Astrocyte of the cerebellum (primary cell): Measurements from ENCODE around the gene RAC2.

Experiments
- DNase-seq: peaks from one replicate; pipeline ENCODE4 v3.0.0-alpha.2; 2011; ENCODE audit warnings: low read depth
- H3K4me3 ChIP-seq: 2 replicates; pipeline ENCODE4 v1.5.1; 2011; ENCODE audit warnings: mild to moderate bottlenecking, low read depth, low read length, moderate library complexity
- CTCF ChIP-seq: IDR thresholded peaks from 2 replicates; pipeline ENCODE4 v1.5.1; 2012; ENCODE audit warnings: low read length, low read depth, moderate library complexity, mild to moderate bottlenecking; ENCODE audit errors: missing control alignments
- in situ Hi-C: cut with HindIII; loops from 2 replicates; pipeline ENCODE4 v1.10.0; 2017; ENCODE audit warnings: low sequenced_read_pairs

RAC2 gene

GRCh38 chr22:37213218-37213855, 30.7 kb downstream of the RAC2 start:
- TF ChIP-seq CTCF = no peak
- H3K4me3 ChIP-seq = no peak overlapping the region
- in situ Hi-C loops = no loop called here
- DNase-seq = no peak

DNA sequence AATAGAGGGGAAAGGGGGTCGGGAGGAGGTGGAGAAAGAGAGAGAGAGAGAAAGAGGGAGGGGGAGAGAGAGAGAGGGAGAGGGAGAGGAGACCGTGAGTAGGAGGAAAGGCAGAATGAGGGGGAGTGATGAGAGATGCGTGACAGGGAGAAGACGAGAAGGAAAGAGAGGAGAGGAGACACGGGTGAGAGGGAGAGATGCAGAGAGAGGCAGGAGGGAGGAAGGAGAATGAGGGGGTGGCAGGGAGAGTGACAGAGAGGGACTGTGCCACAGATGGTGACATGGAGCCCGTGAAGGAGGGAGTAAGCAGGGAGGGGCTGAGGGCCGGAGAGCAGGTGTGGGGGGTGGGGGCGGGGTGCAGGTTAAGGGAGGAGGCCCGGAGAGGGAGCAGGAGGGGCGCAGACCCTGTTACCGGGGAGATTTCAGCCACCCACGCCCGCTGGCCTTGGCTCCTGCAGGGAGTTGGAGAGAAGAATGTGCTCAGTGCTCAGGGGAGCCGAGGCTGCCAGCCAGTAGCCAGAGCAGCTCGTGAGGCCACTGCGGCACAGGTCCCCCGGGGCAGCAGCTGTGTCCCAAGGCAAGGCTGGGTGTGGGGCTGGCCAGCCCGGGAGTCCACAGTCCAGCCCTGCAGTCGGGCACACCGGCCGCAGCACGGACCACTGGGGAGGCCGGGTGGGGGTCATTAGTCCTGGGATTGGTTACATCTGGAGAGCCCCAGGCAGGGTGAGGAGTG, 31.7 kb downstream of the RAC2 start, which contains the start of gene SSTR3:
Gene SSTR3, minus strand, starts transcription at position 304 of the 733 bp plus-strand sequence. CDS start 4,674 bp downstream, outside the sequence.
- no peak for TF ChIP-seq CTCF
- in situ Hi-C loops = no loop called here
- no peak within 1 kb of the TSS for H3K4me3 ChIP-seq
- no peak for DNase-seq

DNA sequence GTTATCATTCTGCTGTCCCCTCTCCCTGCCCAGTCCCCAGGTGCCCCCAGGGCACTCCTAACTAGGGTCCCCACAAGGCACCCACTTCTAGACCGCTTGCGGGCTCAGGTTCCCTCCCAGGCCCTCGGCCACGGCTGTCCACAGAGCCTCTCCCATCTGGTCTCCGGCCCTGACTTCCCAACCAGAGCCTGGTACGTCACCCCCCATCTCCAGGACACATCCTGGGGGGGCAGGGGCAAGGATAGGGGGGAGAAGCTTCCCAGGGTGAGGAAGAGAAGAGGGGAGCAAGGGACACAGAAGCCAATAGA, 32.2 kb downstream of the RAC2 start:
- in situ Hi-C loops = no loop called here
- DNase-seq = no peak
- TF ChIP-seq CTCF = no peak
- H3K4me3 ChIP-seq = no peak overlapping the region

DNA sequence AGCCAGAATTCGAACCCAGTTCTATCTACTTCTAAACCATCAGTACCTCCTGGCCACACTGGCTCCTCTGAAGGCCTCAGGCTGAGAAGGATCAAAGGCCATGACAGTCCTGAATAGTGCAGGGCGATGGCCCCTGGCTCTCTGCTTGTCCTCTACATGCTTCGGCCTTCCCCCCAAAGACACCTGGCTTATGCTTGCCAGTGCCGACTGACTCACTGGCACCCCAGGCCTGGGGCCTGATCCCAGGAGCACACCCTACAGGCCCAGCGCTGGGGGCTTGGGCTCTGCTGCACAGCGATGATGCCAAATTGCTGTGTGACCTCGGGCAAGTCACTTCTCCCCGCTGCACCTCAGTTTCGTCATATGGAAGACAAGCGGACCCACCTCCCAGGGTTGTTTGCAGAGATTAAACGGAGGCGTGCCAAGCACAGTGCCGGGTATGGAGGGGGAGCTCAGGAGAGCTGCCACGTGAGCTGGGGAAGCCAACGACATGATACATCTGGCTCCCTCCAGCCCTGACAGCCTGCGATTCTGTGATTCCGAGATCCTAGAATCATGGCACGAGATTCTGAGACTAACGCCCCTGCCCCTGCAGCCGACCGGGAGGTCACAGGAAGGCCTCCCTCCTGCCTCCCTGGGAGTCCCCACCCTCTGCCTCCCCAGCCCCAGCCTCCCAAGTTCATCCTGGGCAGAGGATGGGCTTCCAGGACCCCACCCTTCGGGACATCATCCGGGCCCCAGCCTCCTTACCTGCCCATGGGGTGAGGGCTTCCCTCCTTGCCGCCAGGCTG, 32.8 kb downstream of the RAC2 start:
- in situ Hi-C loops = no loop called here
- no peak overlapping the region for H3K4me3 ChIP-seq
- DNase-seq = no peak
- no peak for TF ChIP-seq CTCF

DNA sequence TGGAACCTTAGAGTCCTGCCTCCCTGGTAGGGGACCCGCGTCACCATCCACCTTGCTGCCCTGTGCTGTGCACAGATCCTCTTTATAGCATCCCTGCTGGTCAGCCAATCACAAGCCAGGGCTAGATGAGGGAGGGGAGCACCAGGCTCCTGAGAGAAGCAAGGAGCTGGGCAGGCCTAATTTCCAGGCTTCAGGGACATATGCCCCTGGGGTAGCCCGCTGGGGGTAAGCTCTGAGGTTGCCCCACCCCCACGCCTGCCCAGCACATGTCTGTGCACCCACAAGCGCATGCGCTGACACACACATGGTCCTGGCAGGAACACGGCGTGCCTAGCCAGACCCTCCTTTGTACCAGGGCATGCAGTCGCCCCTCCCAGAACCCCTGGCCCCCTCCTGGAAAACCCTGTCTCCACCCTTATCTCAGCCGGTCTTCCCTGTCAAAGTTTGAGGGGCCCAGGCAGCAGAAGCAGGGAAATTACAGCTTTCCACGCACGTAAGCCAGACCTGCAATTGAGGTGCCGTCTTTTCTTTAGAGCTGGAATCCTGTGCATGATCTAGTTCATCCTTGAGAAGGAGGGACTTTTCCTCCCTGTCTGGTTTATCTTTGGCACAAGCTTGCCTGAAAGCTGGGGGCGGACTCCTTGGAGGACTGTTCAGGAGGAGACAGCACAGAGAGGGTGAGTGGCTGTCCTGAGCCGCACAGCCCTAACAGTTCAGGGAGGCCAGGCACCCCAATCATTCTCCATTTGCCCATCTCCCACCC, 33.8 kb downstream of the RAC2 start:
- no peak overlapping the region for H3K4me3 ChIP-seq
- no peak for DNase-seq
- in situ Hi-C loops = no loop called here
- no peak for TF ChIP-seq CTCF

GRCh38 chr22:37209140-37209845, 34.8 kb downstream of the RAC2 start:
- DNase-seq = no peak
- in situ Hi-C loops = no loop called here
- TF ChIP-seq CTCF = no peak
- no peak overlapping the region for H3K4me3 ChIP-seq
